Stimulated activated CD8-positive, alpha-beta memory T cell treated with anti-CD3 and anti-CD28 coated beads, Interleukin-12 subunit alpha, Interleukin-12 subunit beta, amount 100 ng/mL, for 4 hours (primary cell): Measurements from ENCODE around the gene LRRTM1.

Experiments used
- DNase-seq: peaks from one replicate; pipeline ENCODE4 v3.0.0-alpha.2; 2020; ENCODE audit warnings: low read depth

The LRRTM1 gene, protein sequence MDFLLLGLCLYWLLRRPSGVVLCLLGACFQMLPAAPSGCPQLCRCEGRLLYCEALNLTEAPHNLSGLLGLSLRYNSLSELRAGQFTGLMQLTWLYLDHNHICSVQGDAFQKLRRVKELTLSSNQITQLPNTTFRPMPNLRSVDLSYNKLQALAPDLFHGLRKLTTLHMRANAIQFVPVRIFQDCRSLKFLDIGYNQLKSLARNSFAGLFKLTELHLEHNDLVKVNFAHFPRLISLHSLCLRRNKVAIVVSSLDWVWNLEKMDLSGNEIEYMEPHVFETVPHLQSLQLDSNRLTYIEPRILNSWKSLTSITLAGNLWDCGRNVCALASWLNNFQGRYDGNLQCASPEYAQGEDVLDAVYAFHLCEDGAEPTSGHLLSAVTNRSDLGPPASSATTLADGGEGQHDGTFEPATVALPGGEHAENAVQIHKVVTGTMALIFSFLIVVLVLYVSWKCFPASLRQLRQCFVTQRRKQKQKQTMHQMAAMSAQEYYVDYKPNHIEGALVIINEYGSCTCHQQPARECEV

GRCh38 chr2:80303909-80304837 lies at the start of gene LRRTM1:
TSS of gene LRRTM1 (minus strand) at chr2:80304752. CDS start at chr2:80303819, 933 bp downstream.
- DNase-seq, result no peak

DNA sequence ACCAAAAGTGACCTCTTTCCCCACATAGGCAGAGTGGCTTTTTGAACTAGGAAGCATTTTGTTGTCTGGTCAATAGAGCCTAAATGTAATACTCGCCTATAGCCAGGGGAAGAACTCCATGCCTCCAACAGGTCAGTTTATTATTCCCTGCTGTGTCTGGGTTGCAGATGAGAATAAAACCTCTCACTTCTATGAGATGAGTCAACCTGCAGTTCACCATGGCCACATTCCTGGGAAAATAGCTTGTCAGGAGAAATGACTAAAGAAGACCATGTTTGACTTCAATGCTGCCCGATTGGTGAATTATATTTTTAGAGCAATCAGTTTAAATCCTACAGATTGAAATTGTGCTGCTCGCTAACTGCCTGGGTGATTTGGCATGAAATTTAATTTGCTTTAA lies 46.7 kb upstream of the LRRTM1 start:
- no peak for DNase-seq

DNA sequence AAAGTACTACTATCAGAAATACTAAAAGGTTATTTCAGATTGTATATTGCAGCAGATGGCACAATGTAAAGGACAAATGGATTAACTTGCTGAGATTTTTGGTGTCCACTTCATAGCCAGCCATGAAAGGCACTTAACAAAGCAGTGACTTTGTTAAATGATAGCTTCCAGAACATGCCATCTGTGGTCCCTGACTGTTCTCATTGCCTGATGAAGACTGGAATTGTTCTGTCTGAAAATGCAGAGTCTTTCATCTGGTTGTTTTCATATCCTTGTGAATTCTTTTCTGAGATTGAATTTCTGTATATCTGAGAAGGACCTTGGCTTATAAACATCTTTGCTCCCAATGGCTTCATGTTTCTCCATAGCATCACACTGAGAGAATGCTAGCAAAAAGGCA lies 44.4 kb upstream of the LRRTM1 start:
- no peak for DNase-seq

GRCh38 chr2:80348078-80348477 lies 43.5 kb upstream of the LRRTM1 start:
- DNase-seq, result no peak

DNA sequence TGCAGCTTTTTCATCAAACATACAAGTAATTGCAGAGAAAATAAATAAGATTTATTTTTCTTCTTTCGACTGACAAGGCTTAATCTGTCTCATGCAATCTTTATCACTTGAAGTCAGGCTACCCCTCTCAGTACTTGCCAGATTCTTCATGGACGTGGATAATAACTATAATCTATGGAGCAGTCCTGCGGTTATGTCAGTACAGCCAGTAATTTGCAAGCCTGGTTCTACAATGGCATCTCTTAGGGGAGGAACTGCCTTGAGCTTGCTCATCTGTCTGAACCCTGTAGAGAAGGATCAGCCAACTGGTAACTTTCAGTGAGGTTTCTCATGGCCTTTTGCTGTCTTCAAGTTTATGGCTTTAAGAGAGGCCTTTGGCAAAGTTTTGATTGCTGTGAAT lies 35.5 kb upstream of the LRRTM1 start:
- no peak for DNase-seq

DNA sequence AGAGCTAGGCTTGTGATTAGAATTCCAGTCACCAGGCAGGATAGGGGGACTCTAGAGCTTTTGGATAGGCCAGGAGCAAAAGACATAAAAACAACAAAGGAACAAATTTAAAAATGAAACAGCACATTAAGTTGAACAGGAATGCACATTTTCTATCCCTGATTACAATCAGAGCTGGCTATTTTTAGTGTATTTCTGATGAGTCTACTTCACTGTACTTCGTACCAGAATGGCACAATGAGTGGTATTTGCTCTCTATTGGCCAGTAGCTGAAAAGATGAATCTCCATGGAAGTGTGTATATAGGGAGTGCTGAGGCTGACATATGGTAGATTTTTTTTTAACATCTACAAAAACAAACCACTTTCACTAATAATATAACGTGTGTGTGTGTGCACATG lies 34.2 kb upstream of the LRRTM1 start:
- no peak for DNase-seq

DNA sequence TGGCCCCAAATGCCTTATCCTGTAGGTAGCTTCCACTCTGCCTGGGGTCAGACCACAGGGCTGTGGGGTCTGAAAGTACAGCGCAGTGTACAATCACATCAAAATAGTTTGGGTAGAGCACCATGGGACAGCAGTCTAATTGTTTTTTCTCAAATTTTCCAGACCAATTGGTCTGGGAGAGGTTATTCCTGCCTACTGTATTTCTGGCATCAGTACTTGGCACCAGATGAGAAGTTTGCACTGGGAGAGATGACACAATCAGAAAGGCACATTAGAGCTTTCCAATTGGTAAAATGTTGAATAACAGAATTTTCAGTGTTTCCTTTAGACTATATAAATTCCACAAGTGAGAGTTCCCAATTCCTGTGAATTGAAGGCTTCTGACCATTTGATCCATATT lies 30.9 kb upstream of the LRRTM1 start:
- DNase-seq, result no peak

DNA sequence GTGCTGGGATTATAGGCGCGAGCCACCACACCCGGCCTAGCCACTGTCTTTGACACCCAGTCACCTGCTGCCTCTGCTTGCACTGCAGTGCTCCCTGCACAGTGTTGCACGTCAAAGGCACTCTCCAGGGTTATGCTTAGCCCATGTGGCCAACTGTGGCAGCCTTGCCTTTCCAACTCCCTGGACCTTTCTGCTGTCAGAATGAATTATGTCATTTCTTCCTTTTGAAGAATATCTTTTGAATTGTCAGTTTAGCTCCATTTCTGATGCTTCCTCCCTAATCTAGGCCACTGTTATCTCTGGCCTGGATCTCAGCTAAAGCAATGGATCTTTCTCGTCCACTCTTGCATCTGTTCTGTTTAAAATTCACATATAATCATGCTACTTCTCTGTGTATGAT lies 29.3 kb upstream of the LRRTM1 start:
- DNase-seq, result no peak

DNA sequence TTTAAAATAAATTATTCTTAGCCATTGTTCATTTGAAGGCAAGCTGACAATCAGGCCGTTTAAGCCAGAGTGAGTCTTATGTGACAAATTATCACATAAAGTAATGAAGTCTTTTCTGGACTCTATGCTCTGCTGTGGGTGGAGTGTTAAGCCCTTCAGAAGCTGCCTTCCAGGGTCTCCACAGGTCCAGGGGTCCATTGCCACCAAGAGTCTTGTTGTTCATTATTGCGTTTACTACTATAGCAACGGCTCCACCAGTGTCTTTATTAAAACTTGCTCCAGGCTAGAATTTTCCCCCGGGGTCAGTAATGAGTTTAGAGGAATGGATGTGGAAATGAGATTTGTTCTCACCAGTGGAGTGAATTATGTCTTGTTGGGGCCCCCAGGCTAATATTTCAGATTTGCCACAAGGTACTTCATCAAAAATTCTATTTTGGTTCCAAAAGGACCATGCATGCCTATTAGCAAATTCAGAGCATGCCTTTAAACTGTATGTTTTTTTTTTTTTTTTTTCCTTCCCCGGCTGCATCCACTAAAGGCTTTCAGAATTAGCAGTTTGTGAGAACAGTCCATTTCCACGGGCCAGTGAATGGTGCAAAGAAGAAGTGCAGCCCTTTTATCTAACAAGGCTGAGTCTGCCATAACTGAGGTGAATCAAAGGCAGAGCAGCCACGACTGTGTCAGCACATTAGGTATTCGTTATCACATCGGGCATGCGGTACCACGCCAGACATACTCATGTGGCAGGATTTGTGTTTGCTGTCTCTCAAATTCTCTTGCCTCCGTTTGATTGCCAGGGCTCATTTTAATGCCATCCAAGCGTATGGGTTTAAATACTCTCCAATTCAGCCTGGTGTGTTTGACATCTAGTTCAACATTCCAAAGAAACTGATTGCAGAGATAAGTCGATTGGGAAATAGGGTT lies 26.2 kb upstream of the LRRTM1 start:
- DNase-seq, result no peak

- no peak for DNase-seq
These were observed 24.9 kb upstream of the LRRTM1 start for GRCh38 chr2:80329491-80329890.

DNA sequence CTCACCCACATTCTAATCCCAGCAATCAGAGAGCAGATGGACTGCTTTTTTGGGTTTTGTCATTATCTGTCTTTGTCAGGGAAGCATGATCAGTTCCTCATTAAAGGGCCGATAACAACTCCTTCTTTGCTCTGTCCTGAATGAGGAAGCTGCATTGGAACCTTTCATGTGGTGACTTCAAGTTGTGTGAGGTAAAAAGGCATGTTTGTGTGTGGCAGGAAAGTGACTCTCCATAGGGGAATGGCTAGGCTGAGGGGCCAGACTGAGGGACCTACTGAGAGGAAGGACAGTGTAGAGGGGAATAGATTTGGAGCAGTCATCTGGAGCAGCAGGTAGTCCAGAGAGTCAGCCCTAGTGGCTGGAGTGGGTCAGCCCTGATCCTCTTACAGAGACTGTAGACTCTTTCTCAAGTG lies 23.6 kb upstream of the LRRTM1 start:
- no peak for DNase-seq

GRCh38 chr2:80326861-80327260 lies 22.3 kb upstream of the LRRTM1 start:
- DNase-seq, result no peak

DNA sequence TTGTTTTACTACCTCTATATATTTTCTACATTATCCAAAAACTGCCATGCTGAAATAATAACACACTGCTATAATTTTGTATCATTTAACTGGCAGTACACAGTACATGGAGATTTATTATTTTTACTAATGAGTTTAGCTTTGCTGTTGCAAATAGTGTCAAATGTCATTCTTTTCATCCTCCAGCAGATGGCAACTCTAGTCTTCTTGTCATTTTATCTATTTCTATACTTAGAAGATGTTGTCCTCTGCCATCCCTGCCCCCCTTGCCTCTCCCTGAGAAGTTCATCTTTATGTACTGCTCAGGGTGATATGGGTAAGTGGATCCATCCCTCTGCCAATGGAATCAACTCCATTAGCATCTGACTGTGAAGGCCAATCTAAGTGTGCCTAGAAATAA lies 21.7 kb upstream of the LRRTM1 start:
- no peak for DNase-seq

DNA sequence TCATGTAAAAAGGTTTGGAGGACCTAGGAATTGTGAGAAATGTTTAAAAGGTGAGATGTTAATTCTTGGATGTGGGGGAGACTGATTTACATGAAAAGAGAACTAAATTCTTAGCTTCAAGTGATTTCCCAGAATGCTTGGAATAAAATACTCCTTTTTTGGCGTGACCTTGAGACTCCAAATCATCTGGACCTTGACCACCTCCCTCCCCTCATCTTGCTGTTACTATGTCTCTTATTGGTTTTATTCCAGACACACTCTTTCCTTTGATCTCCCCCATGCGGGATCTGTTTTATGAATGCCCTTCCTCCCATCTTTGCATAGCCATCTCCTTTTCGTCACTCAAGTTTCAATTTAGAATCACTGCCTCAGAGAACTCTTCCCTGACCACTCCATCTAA lies 20.0 kb upstream of the LRRTM1 start:
- no peak for DNase-seq

DNA sequence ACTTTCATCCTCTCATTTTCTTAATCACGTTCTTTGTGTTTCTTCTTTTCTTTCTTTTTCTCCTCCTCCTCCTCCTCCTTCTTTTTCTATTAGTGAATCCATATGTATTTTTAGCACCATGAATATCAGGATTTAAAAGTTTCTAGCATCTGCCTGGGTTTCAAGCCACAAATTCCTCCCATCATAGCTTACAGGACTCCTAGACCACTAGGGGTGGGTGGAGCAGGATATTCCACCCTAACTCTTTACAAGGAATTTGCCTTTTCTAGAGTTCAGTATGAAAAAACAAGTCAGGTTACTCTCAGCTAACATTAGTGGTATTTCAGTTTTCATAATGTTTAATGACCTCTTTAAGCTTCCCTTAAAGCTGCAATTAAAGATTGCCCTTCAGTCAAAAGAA lies 19.1 kb upstream of the LRRTM1 start:
- no peak for DNase-seq

DNA sequence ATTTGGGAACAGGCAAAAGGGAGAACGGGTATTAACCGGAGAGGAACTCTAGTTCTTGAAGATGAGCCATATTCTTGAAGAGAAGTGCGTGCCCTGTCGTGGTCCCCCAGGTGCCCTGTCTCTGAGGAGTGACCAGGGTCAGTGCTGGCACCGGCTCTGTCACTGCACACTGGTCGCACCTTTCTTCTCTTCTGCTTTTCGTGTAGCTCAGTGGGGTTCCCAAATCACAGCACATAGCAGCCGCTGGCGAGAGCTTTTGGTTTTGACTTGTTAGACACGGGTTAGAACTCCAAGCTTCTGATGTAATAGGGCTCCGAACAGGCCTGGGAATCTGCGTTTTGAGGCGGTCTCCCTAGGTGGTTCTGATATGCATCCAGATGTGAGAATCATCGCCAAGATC lies 18.4 kb upstream of the LRRTM1 start:
- DNase-seq, result no peak

GRCh38 chr2:80322311-80322920 lies 17.9 kb upstream of the LRRTM1 start:
- DNase-seq, result no peak

DNA sequence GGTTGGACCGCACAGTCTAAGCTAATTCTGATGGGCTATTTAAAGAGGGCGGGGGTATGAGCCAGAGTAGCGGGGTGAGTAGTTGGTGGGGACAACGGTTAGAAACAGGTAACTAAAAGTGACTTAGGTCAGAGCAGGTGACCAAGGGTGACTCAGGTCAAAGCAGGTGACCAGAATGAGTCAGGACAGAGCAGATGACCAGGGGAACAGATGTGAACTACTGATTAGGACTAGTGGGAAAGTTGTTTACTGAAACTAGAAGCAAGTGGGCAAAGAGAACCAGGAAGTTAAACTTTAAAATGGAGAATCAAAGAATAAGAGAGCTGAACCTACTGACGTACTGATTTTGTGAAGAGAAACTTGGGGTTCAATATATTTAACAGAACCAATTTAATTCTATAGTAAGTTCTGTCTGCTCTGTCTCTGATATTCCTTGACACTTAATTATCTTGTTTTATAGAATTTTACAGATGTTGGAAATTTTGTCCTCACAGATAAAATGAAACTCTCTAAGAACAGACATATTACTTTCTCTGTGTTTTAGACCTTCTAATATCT lies 7.8 kb upstream of the LRRTM1 start:
- DNase-seq, result no peak

- DNase-seq, result no peak
These were observed 6.8 kb upstream of the LRRTM1 start for GRCh38 chr2:80311304-80311703.

DNA sequence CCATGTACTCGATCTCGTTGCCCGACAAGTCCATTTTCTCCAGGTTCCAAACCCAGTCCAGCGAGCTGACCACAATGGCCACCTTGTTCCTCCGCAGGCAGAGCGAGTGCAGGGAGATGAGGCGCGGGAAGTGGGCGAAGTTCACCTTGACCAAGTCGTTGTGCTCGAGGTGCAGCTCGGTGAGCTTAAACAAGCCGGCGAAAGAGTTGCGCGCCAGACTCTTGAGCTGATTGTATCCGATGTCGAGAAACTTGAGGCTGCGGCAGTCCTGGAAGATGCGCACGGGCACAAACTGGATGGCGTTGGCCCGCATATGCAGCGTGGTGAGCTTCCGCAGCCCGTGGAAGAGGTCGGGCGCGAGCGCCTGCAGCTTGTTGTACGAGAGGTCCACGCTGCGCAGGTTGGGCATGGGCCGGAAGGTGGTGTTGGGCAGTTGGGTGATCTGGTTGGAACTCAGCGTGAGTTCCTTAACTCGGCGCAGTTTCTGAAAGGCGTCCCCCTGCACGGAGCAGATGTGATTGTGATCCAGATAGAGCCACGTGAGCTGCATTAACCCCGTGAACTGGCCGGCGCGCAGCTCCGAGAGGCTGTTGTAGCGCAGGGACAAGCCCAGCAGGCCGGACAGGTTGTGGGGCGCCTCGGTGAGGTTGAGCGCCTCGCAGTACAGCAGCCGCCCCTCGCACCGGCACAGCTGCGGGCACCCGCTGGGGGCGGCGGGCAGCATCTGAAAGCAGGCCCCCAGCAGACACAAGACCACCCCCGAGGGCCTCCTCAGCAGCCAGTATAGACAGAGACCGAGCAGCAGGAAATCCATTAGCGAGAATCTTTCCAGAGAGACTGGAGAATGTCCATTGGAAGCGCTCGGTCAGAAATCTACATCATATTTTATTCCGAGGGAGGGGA lies 1.3 kb downstream of the LRRTM1 start:
- no peak for DNase-seq
